ENCODE measurements around the gene TMEM44.

TMEM44 gene, protein sequence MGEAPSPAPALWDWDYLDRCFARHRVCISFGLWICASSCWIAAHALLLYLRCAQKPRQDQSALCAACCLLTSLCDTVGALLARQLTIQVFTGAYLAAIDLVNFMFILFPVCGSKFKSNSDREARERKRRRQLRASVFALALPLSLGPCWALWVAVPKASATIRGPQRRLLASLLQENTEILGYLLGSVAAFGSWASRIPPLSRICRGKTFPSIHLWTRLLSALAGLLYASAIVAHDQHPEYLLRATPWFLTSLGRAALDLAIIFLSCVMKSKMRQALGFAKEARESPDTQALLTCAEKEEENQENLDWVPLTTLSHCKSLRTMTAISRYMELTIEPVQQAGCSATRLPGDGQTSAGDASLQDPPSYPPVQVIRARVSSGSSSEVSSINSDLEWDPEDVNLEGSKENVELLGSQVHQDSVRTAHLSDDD

GRCh38 chr3:194633349-194634004 is at the start of gene TMEM44:
TSS of gene TMEM44 (minus strand) at chr3:194633419. CDS start at chr3:194633215, 204 bp downstream.
- Histone ChIP-seq H3K36me3 (replicated peaks; ENCODE audit: low read depth, low read length) (peaks cover 3% of the 10 kb centered on the region), H3K4me3 (ENCODE audit: low read length) (peak within 1 kb of the TSS; percentile 98), H3K79me2 (ENCODE audit: low read length) (no peaks in the 10 kb centered on the region), H3K4me1 (ENCODE audit: low read length) (peaks cover 4% of the 10 kb centered on the region; the same call in 1 of the 2 replicates), H3K27me3 (ENCODE audit: low read depth, low read length) (no peaks in the 10 kb centered on the region), H4K20me1 (ENCODE audit: insufficient read depth, low read length) (no peaks in the 10 kb centered on the region), H3K27ac (ENCODE audit: low read length) (no peak within 1 kb of the TSS), H3K9ac (ENCODE audit: low read length) (peak within 1 kb of the TSS; percentile 78), H3K4me2 (ENCODE audit: low read length) (peak within 1 kb of the TSS; percentile 76), H2AFZ (ENCODE audit: low read depth, low read length) (peak within 1 kb of the TSS; percentile 99), H3K9me3 (ENCODE audit: insufficient read depth, low read length) (no peaks in the 10 kb centered on the region)
- TF ChIP-seq, protein P1, sequence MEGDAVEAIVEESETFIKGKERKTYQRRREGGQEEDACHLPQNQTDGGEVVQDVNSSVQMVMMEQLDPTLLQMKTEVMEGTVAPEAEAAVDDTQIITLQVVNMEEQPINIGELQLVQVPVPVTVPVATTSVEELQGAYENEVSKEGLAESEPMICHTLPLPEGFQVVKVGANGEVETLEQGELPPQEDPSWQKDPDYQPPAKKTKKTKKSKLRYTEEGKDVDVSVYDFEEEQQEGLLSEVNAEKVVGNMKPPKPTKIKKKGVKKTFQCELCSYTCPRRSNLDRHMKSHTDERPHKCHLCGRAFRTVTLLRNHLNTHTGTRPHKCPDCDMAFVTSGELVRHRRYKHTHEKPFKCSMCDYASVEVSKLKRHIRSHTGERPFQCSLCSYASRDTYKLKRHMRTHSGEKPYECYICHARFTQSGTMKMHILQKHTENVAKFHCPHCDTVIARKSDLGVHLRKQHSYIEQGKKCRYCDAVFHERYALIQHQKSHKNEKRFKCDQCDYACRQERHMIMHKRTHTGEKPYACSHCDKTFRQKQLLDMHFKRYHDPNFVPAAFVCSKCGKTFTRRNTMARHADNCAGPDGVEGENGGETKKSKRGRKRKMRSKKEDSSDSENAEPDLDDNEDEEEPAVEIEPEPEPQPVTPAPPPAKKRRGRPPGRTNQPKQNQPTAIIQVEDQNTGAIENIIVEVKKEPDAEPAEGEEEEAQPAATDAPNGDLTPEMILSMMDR (IDR thresholded peaks at IDR 0.05; ENCODE audit: low read depth, low read length): peak; percentile 64
- no peak for TF ChIP-seq EZH2phosphoT487 (IDR thresholded peaks at IDR 0.05; ENCODE audit: low read depth)

GRCh38 chr3:194682694-194683310 is 49.6 kb upstream of the TMEM44 start:
- no peak overlapping the region for H3K27ac ChIP-seq (ENCODE audit: low read length)
- TF ChIP-seq, protein P1 (IDR thresholded peaks at IDR 0.05; ENCODE audit: low read depth, low read length): peak; percentile 92
- TF ChIP-seq EZH2phosphoT487 (IDR thresholded peaks at IDR 0.05; ENCODE audit: low read depth): no peak
- H3K9me3 ChIP-seq (ENCODE audit: insufficient read depth, low read length): no peaks in the 10 kb centered on the region
- H3K4me1 ChIP-seq (ENCODE audit: low read length): peaks cover 24% of the 10 kb centered on the region
- peak overlapping the region; percentile 83 for H3K4me2 ChIP-seq (ENCODE audit: low read length)
- H4K20me1 ChIP-seq (ENCODE audit: insufficient read depth, low read length): no peaks in the 10 kb centered on the region
- peak overlapping the region; percentile 65 for H3K4me3 ChIP-seq (ENCODE audit: low read length)
- H3K27me3 ChIP-seq (ENCODE audit: low read depth, low read length): no peaks in the 10 kb centered on the region
- H3K9ac ChIP-seq (ENCODE audit: low read length): peak overlapping the region; percentile 38; the same call in 1 of the 2 replicates
- H2AFZ ChIP-seq (ENCODE audit: low read depth, low read length): peak overlapping the region; percentile 94
- no peaks in the 10 kb centered on the region for H3K79me2 ChIP-seq (ENCODE audit: low read length)
- no peaks in the 10 kb centered on the region for H3K36me3 ChIP-seq (replicated peaks; ENCODE audit: low read depth, low read length)

- peak overlapping the region; percentile 65 for H3K4me3 ChIP-seq (ENCODE audit: low read length)
- peak overlapping the region; percentile 94 for H2AFZ ChIP-seq (ENCODE audit: low read depth, low read length)
- H3K9me3 ChIP-seq (ENCODE audit: insufficient read depth, low read length): no peaks in the 10 kb centered on the region
- peak overlapping the region; percentile 38; the same call in 1 of the 2 replicates for H3K9ac ChIP-seq (ENCODE audit: low read length)
- no peaks in the 10 kb centered on the region for H4K20me1 ChIP-seq (ENCODE audit: insufficient read depth, low read length)
- H3K27me3 ChIP-seq (ENCODE audit: low read depth, low read length): no peaks in the 10 kb centered on the region
- no peak for TF ChIP-seq EZH2phosphoT487 (IDR thresholded peaks at IDR 0.05; ENCODE audit: low read depth)
- TF ChIP-seq, protein P1 (IDR thresholded peaks at IDR 0.05; ENCODE audit: low read depth, low read length): no peak
- peaks cover 24% of the 10 kb centered on the region for H3K4me1 ChIP-seq (ENCODE audit: low read length)
- H3K36me3 ChIP-seq (replicated peaks; ENCODE audit: low read depth, low read length): no peaks in the 10 kb centered on the region
- H3K4me2 ChIP-seq (ENCODE audit: low read length): peak overlapping the region; percentile 83
- H3K79me2 ChIP-seq (ENCODE audit: low read length): no peaks in the 10 kb centered on the region
- H3K27ac ChIP-seq (ENCODE audit: low read length): no peak overlapping the region
Measured at GRCh38 chr3:194682189-194682693, 49.0 kb upstream of the TMEM44 start.
